Tibial nerve (tissue), 4 donors: Measurements from ENCODE around the gene CLEC18A. TPM values are rescaled to one million over a fixed set of nuclear protein-coding genes. Genes with fewer than 3 reads are reported as not detected.
A peak's percentile ranks its signal among the peaks of the same experiment; 100 is the strongest.

Experiments used
- DNase-seq, 2 donors: peaks; one replicate each; pipeline ENCODE4 v3.0.0-alpha.2; 2019; ENCODE audit warnings: low spot score in 2 of 2
- H3K27ac ChIP-seq, 4 donors: fragments of 200-600 bp; sonication (generic) in 3 of 4; one replicate each; pipeline ENCODE4 v1.5.1; 2017 to 2019; ENCODE audit warnings: mild to moderate bottlenecking in 1 of 4
- H3K27me3 ChIP-seq, 2 donors: fragments of 200-600 bp; sonication (generic) in 1 of 2; one replicate each; pipeline versions ENCODE4 v1.5.1 to v1.6.0; 2017 to 2019
- H3K36me3 ChIP-seq, 3 donors: fragments of 200-600 bp; sonication (generic); one replicate each; pipeline ENCODE4 v1.5.1; 2018 to 2019
- H3K4me1 ChIP-seq, 4 donors: fragments of 200-600 bp; sonication (generic) in 3 of 4; one replicate each; pipeline ENCODE4 v1.5.1; 2017 to 2019
- H3K4me3 ChIP-seq, 4 donors: fragments of 200-600 bp; sonication (generic) in 3 of 4; one replicate each; pipeline ENCODE4 v1.5.1; 2017 to 2019; ENCODE audit warnings: mild to moderate bottlenecking in 1 of 4, moderate library complexity in 1 of 4
- H3K9me3 ChIP-seq, 4 donors: fragments of 200-600 bp; sonication (generic) in 3 of 4; one replicate each; pipeline ENCODE4 v1.5.1; 2017 to 2019
- CTCF ChIP-seq, 5 experiments: fragments of 200-600 bp in 3 of 5; fragments of 450-650 bp in 2 of 5; sonication (generic) in 3 of 5; IDR thresholded peaks; one replicate each; pipeline ENCODE4 v1.5.1; 2016 to 2019; ENCODE audit warnings: antibody characterized with exemption in 5 of 5, mild to moderate bottlenecking in 3 of 5, moderate library complexity in 2 of 5
- EP300 ChIP-seq, 2 donors: sonication (generic); formaldehyde crosslinking; IDR thresholded peaks; one replicate each; pipeline ENCODE4 v1.6.1; 2017; ENCODE audit warnings: antibody characterized with exemption in 2 of 2, mild to moderate bottlenecking in 1 of 2
- POLR2A ChIP-seq, 2 donors: fragments of 450-650 bp; IDR thresholded peaks; one replicate each; pipeline ENCODE4 v1.6.1; 2017; ENCODE audit warnings: antibody characterized with exemption in 2 of 2, mild to moderate bottlenecking in 2 of 2, moderate library complexity in 2 of 2
- WGBS, 2 donors: methylation state at CpG; one replicate each; pipeline ENCODE4 v1.1.5; 2018; 5-methylcytosine and 5-hydroxymethylcytosine counted together
- total RNA-seq, 4 donors: library from RNA; depleted of rRNA; stranded (reverse); fragments of >200 nt; gene quantifications; one replicate each; pipeline ENCODE4 v1.1.0, GENCODE V29; 2016

The CLEC18A gene
- total RNA-seq, 4 donors from 2014 or later: 1.2 to 2.4 (median 2.1) TPM; not detected in 1

DNA sequence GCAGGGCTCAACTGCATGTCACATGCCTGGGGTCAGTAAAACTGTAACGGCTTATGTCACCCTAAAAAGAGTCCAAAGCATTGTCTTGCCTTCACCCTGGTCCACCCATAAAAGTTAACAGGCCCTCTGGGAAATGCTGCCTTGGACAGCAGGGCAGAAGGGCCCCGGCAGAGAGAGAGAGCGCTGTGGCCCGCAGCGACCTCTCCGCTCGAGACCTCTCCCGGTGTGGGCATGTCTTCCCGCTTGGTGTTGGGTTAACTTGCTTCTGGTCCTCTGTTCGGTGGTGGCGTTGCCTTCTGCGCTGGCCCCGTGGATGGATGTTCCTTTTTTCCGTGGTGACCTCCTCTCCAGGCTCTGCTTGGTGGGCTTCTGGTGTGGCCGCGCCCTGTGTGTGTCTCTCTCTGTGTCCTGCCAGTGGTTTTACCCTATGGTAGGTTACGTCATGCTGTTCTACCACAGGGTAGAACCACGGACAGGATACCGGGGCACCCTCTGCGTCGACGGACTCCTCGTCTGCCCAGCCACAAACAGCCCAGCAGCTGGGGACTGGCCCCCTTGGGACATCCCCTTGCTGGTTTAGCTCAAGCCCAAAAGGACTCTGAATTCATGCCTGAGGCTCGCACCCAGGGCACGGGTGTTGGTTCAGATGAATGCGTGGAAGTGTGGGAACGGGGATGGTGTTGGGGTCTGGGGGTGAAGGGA lies 18.3 kb upstream of the CLEC18A start:
- H3K4me3 ChIP-seq: no peak overlapping the region
- no peaks in the 10 kb centered on the region for H3K27me3 ChIP-seq
- WGBS, 2 donors: 80 to 82% methylated on average over 24 to 27 of the region's 27 CpGs
- TF ChIP-seq POLR2A (IDR thresholded peaks at IDR 0.05) (no peak), CTCF (IDR thresholded peaks at IDR 0.05) (no peak), EP300 (IDR thresholded peaks at IDR 0.05) (no peak)
- peaks cover 0 to 30% (median 7%) of the 10 kb centered on the region in 4 donors for H3K4me1 ChIP-seq
- H3K9me3 ChIP-seq: no peaks in the 10 kb centered on the region
- peaks cover 14 to 90% (median 35%) of the 10 kb centered on the region in 3 donors for H3K36me3 ChIP-seq
- no peak for DNase-seq
- peak overlapping the region in 2 of 4 donors; percentile 28 to 46 for H3K27ac ChIP-seq

DNA sequence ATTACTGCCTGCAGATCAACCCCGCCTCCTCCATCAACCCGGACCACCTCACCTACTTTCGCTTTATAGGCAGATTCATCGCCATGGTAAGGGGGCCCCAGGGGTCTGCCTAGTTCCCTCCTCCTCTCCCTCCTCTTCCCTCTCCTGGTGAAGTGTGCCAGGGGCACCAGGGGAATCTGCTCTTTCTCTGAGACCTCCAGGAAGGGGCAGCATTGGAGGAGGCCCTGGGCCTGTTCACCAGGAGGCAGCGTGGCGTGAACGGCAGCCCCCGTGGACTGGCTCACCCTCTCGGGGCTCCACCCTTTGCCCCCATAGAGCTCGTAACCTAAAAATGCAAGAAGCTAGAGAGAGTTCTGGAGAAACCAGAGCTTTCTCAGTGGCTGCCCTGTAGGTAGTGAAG lies 17.1 kb upstream of the CLEC18A start:
- TF ChIP-seq POLR2A (IDR thresholded peaks at IDR 0.05) (no peak), CTCF (IDR thresholded peaks at IDR 0.05) (no peak), EP300 (IDR thresholded peaks at IDR 0.05) (no peak)
- peak in 1 of 2 donors; percentile 1 for DNase-seq
- H3K27ac ChIP-seq: no peak overlapping the region
- no peak overlapping the region for H3K4me3 ChIP-seq
- WGBS, 2 donors: 80 to 89% methylated on average over 10 of the region's 10 CpGs
- H3K27me3 ChIP-seq: no peaks in the 10 kb centered on the region
- no peaks in the 10 kb centered on the region for H3K9me3 ChIP-seq
- H3K4me1 ChIP-seq: peaks cover 0 to 18% (median 6%) of the 10 kb centered on the region in 4 donors
- H3K36me3 ChIP-seq: peaks cover 18 to 99% (median 40%) of the 10 kb centered on the region in 3 donors

DNA sequence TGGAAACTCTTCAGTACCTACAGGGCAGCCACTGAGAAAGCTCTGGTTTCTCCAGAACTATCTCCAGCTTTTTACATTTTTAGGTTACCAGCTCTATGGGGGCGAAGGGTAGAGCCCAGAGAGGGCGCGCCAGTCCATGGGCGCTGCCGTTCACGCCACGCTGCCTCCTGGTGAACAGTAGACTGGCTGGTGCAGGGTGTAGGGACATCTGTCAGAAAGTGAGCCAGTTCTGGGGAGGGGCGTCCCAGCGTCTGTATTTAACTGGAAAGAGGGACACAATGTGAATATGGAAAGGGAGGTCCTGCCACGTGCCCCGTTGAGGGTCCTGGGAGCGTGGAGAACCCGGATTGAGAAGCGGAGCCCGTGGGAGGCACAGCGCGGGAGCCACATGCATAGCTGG lies 16.4 kb upstream of the CLEC18A start:
- H3K27me3 ChIP-seq: no peaks in the 10 kb centered on the region
- no peak overlapping the region for H3K4me3 ChIP-seq
- no peaks in the 10 kb centered on the region for H3K9me3 ChIP-seq
- H3K36me3 ChIP-seq: peaks cover 18 to 100% (median 41%) of the 10 kb centered on the region in 3 donors
- no peak for DNase-seq
- TF ChIP-seq EP300 (IDR thresholded peaks at IDR 0.05): no peak
- TF ChIP-seq POLR2A (IDR thresholded peaks at IDR 0.05): no peak
- TF ChIP-seq CTCF (IDR thresholded peaks at IDR 0.05): no peak
- 93 to 94% methylated on average over 17 of the region's 17 CpGs for WGBS, 2 donors
- H3K4me1 ChIP-seq: peaks cover 0 to 10% (median 6%) of the 10 kb centered on the region in 4 donors
- H3K27ac ChIP-seq: no peak overlapping the region

DNA sequence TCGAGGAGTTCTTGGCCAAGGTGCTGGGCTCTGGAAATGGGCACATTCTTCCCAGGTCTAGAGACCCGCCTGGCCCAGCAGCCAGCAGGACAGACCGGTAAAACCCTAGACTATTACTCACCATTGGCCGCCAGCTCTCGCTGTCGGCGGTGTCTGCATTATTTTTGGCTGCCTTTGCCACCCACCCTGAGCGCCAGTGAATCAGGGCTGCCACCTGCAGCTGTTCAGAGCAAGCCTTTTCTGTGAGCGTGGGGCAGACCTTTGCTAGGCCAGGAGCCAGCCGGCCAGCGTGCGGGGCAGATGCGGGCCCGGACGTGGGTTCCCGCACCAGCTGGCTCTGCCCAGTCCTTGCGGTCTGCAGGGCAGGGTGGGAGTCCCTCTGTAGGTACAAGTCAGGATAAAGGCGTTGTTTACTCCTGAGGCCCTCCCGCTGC lies 15.8 kb upstream of the CLEC18A start:
- TF ChIP-seq EP300 (IDR thresholded peaks at IDR 0.05) (no peak), POLR2A (IDR thresholded peaks at IDR 0.05) (no peak)
- Histone ChIP-seq H3K27me3 (no peaks in the 10 kb centered on the region), H3K9me3 (no peaks in the 10 kb centered on the region), H3K4me3 (no peak overlapping the region), H3K4me1 (peaks cover 0 to 5% (median 1%) of the 10 kb centered on the region in 4 donors), H3K27ac (no peak overlapping the region), H3K36me3 (peaks cover 18 to 100% (median 41%) of the 10 kb centered on the region in 3 donors)
- 93 to 94% methylated on average over 18 to 19 of the region's 19 CpGs for WGBS, 2 donors
- no peak for DNase-seq

GRCh38 chr16:69935740-69936139 lies 15.4 kb upstream of the CLEC18A start:
- Histone ChIP-seq H3K4me1 (peaks cover 0 to 4% (median 0%) of the 10 kb centered on the region in 4 donors), H3K36me3 (peaks cover 18 to 100% (median 41%) of the 10 kb centered on the region in 3 donors), H3K9me3 (no peaks in the 10 kb centered on the region), H3K27me3 (no peaks in the 10 kb centered on the region), H3K4me3 (no peak overlapping the region), H3K27ac (no peak overlapping the region)
- no peak for DNase-seq
- no peak for TF ChIP-seq POLR2A (IDR thresholded peaks at IDR 0.05)
- TF ChIP-seq EP300 (IDR thresholded peaks at IDR 0.05): no peak
- TF ChIP-seq CTCF (IDR thresholded peaks at IDR 0.05): no peak
- 91 to 92% methylated on average over 10 of the region's 10 CpGs for WGBS, 2 donors
